HG03469 (cell line): ENCODE measurements around the gene ERP44.
"Not testable (repeated sequence)": the region's sequence is repeated elsewhere in the genome, so short reads cannot be mapped to it uniquely, and the experiment has no call there.

ENCODE experiments used
- ATAC-seq: cut with Tn5 transposase; IDR thresholded peaks from one replicate; pipeline ENCODE4 v1.9.1; 2021; ENCODE audit warnings: mild to moderate bottlenecking, moderate library complexity, moderate number of reproducible peaks; ENCODE audit not compliant: unreplicated experiment

Gene ERP44

GRCh38 chr9:100101608-100102007 is 2.8 kb upstream of the ERP44 start:
- no peak for ATAC-seq

GRCh38 chr9:100100146-100100667 is 1.4 kb upstream of the ERP44 start:
- ATAC-seq = no peak

GRCh38 chr9:100099722-100100042 is 882 bp upstream of the ERP44 start:
- ATAC-seq = no peak

GRCh38 chr9:100098046-100098886 is 534 bp downstream of the ERP44 start:
- peak; percentile 7 for ATAC-seq

GRCh38 chr9:100096378-100096916 is 2.4 kb downstream of the ERP44 start:
- no peak for ATAC-seq

GRCh38 chr9:100094411-100094810 is 4.4 kb downstream of the ERP44 start:
- ATAC-seq = not testable (repeated sequence)

GRCh38 chr9:100092066-100092465 is 6.7 kb downstream of the ERP44 start:
- ATAC-seq = no peak

GRCh38 chr9:100091650-100092049 is 7.2 kb downstream of the ERP44 start:
- ATAC-seq = no peak

GRCh38 chr9:100090880-100091279 is 7.9 kb downstream of the ERP44 start:
- no peak for ATAC-seq

GRCh38 chr9:100088202-100088601 is 10.6 kb downstream of the ERP44 start:
- ATAC-seq = no peak

GRCh38 chr9:100087218-100087617 is 11.6 kb downstream of the ERP44 start:
- no peak for ATAC-seq

- no peak for ATAC-seq
Measured at GRCh38 chr9:100086097-100086635, 12.6 kb downstream of the ERP44 start.

GRCh38 chr9:100084734-100085133 is 14.1 kb downstream of the ERP44 start:
- ATAC-seq = peak; percentile 74

- ATAC-seq = peak; percentile 28
Measured at GRCh38 chr9:100084128-100084453, 14.7 kb downstream of the ERP44 start.

GRCh38 chr9:100083448-100084127 is 15.2 kb downstream of the ERP44 start:
- ATAC-seq = peak; percentile 3

GRCh38 chr9:100082782-100083181 is 16.0 kb downstream of the ERP44 start:
- no peak for ATAC-seq

- not testable (repeated sequence) for ATAC-seq
Measured at GRCh38 chr9:100076256-100076655, 22.5 kb downstream of the ERP44 start.

GRCh38 chr9:100074989-100075388 is 23.8 kb downstream of the ERP44 start:
- no peak for ATAC-seq

GRCh38 chr9:100074093-100074492 is 24.7 kb downstream of the ERP44 start:
- no peak for ATAC-seq

GRCh38 chr9:100072805-100073204 is 26.0 kb downstream of the ERP44 start:
- ATAC-seq = no peak

- no peak for ATAC-seq
Measured at GRCh38 chr9:100071271-100071670, 27.5 kb downstream of the ERP44 start.
